COLO668 (cell line): ENCODE data around the gene SLC24A5.

Experiments
- DNase-seq: peaks from one replicate; lab custom pipeline; 2025; ENCODE audit not compliant: unreplicated experiment; lab: John Stamatoyannopoulos, UW

The SLC24A5 gene

GRCh38 chr15:48185529-48185928, 64.7 kb downstream of the SLC24A5 start:
- DNase-seq: no peak

- no peak for DNase-seq
Observed at GRCh38 chr15:48186271-48186670, 65.5 kb downstream of the SLC24A5 start.

DNA sequence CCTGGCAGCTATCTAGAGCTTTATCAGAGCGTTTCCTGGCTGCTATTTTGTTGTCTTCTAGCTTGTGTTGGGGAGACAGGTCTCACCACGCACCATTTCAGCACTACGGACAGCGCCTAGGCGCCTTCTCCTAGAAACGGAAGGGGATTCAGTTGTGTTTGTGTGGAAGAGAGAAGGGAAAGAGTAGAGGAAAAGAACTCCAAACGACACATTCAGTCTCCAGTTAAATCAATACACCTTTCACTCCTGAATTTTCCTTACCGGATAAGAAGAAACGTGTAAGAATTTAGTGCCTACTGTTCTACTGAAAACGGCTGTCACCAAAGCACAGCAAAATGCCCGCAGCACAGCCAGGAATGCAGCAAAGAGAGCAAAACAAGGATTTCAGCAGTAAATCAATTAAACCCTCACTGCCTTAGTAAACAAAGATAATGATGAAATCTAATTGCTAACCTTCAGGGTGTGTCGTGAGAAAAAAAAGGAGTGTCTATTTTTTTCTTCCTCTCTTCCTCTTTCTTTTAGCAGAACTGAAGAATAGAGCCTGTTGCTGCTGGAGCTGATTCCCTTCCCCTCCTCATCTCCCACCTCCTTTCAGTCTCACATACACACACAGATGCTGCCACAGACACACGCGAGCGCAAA, 70.3 kb downstream of the SLC24A5 start:
- DNase-seq: no peak

DNA sequence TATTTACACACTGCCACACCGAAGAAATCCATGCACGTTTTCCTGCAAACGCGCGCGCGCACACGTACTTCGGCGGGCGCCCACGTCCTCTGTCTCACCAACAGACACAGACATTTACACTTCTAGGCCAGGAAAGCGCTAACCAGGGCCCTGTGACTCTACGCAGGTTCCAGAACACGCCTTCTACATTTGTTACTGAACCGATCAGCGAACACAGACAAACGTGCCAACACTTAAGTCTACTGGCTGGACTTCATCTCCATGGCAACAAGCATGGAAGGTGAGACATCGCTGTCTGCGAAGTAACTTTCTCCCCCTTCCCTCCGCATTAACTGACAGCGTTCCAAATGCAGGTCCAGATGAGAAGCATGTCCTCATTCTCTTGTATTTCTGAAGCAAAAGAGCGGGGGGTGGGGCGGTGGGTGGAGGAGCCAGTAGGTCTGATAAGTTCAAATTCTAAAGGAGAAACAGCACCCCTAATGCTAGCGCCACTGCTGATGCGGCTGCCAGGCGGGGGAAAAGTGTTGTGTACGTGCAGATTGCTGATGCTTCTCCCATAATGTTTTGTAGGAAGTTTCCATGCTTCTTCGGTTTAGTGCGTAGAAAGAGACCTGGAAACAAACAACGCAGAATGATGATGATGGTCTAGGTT, 70.9 kb downstream of the SLC24A5 start, which contains the start of gene CTXN2:
Gene CTXN2, plus strand, starts transcription at position 92 of the 652 bp plus-strand sequence. CDS start 9,636 bp downstream, outside the sequence.
- DNase-seq: peak; percentile 49
